BE2C (cell line): ENCODE measurements around the gene EPS8.

Source experiments
- DNase-seq: peaks from one replicate; pipeline ENCODE4 v3.0.0-alpha.2; 2020
- H3K27me3 ChIP-seq: fragments of 250-450 bp; sonication (Bioruptor Pico); 2 replicates; pipeline ENCODE4 v1.5.1; 2020; ENCODE audit warnings: mild to moderate bottlenecking
- H3K36me3 ChIP-seq: fragments of 250-450 bp; sonication (Bioruptor Pico); 2 replicates; pipeline ENCODE4 v1.5.1; 2020; ENCODE audit warnings: mild to moderate bottlenecking
- H3K4me1 ChIP-seq: fragments of 250-450 bp; sonication (Bioruptor Pico); 2 replicates; pipeline ENCODE4 v1.5.1; 2020
- H3K4me3 ChIP-seq: 2 replicates; pipeline ENCODE4 v1.5.1; 2011; ENCODE audit warnings: low read depth, low read length
- H3K9me3 ChIP-seq: fragments of 250-450 bp; sonication (Bioruptor Pico); 2 replicates; pipeline ENCODE4 v1.5.1; 2020
- TF ChIP-seq, protein P1 (sequence below): IDR thresholded peaks from 2 replicates; pipeline ENCODE4 v1.5.1; 2012; ENCODE audit warnings: mild to moderate bottlenecking, low read depth, low read length

EPS8 gene

DNA sequence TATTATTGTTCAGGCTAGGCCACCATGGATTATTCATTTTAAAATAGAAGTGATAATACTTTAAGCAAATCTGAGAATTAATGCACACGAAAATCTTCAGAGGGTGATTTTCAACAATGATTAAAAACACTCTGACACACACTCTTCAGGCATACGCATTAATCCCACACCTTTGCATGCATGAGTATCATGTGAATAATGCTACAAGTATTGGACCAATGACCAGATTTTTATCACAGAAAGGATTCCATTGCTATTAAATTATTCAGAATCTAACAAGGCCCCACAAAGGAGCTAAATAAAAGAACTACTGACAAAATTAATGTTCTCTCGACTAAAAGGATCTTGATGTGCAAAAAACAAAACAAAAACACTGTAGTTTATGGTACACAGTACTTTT, 11.1 kb downstream of the EPS8 start:
- Histone ChIP-seq H3K4me1 (no peaks in the 10 kb centered on the region), H3K4me3 (no peak overlapping the region)

DNA sequence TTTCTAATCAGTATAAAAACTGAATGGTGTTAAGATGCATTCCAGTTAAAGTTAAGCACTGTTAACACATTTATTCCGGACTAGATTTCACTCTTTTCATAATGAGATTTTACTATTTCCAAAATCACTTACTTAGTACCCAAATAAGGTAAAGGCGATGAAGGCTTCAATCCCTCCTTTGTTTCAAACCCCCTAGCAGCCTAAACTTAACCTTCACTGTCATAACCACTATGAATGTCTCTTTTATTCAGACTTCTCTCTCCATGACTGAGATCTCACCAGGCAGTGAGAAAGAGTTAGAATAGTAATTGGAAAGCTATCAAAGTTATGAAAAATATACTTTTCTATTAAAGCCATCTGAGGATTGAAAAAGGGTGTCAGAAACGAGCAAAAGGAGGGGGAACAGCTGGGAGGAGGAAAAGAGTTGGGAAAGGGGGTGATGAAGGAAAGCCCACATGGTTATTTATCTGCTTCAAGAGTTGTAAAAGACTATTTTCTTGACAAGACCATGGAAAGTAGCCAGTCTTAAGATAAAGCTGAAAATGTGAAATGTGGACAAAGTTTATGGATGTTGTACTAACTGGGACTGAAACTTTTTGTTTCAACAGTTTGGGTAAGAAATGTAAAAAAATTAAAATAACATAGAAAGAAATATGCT, 11.7 kb downstream of the EPS8 start:
- DNase-seq, result no peak
- TF ChIP-seq, protein P1, sequence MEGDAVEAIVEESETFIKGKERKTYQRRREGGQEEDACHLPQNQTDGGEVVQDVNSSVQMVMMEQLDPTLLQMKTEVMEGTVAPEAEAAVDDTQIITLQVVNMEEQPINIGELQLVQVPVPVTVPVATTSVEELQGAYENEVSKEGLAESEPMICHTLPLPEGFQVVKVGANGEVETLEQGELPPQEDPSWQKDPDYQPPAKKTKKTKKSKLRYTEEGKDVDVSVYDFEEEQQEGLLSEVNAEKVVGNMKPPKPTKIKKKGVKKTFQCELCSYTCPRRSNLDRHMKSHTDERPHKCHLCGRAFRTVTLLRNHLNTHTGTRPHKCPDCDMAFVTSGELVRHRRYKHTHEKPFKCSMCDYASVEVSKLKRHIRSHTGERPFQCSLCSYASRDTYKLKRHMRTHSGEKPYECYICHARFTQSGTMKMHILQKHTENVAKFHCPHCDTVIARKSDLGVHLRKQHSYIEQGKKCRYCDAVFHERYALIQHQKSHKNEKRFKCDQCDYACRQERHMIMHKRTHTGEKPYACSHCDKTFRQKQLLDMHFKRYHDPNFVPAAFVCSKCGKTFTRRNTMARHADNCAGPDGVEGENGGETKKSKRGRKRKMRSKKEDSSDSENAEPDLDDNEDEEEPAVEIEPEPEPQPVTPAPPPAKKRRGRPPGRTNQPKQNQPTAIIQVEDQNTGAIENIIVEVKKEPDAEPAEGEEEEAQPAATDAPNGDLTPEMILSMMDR, result no peak
- Histone ChIP-seq H3K27me3 (peaks cover 5% of the 10 kb centered on the region), H3K4me3 (no peak overlapping the region), H3K4me1 (no peaks in the 10 kb centered on the region), H3K36me3 (no peaks in the 10 kb centered on the region), H3K9me3 (no peaks in the 10 kb centered on the region)

More for the DNA sequence above, 11.1 kb downstream of the EPS8 start:
- H3K27me3 ChIP-seq, result peaks cover 9% of the 10 kb centered on the region
- TF ChIP-seq, protein P1, result no peak
- H3K9me3 ChIP-seq, result no peaks in the 10 kb centered on the region
- no peaks in the 10 kb centered on the region for H3K36me3 ChIP-seq
- no peak for DNase-seq

DNA sequence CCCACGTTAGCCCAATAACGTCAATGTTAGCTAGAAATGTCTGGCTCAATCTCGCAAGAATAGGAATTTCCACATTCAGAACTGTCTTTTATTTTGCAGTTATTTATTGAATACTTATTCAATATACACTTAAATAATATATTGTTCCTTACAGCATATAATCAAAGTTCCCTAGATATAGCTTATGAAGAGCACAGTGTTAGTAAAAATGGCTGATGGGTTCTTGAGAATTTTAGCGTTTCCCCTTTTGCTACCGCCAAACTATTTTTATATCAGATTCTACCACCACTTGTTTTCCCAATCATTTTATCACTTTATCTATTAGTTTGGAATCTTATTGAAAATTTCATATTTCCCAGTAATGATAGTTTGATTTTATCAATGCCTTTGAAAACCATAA, 12.7 kb downstream of the EPS8 start:
- H3K4me1 ChIP-seq, result no peaks in the 10 kb centered on the region
- TF ChIP-seq, protein P1, result no peak
- DNase-seq, result no peak
- H3K27me3 ChIP-seq, result peaks cover 5% of the 10 kb centered on the region
- H3K4me3 ChIP-seq, result no peak overlapping the region
- no peaks in the 10 kb centered on the region for H3K36me3 ChIP-seq
- no peaks in the 10 kb centered on the region for H3K9me3 ChIP-seq

DNA sequence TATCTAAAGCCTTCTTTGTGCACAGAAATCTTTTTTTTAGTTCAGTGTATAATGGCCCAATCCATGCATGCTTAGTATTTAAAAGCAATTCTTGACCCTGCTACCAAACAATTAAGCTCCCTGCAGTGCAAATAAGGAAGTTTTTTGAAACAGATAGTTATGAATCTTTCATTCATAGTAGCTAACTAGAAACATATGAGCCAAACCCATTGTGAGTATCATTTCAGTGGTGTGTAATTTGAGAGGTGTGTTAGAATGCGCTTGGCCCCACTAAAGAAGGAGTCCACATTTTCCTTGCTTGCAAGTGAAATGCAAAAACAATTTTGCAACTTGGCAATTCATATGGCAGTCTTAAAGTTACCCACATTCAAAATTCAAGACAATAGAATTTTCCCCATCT, 14.4 kb downstream of the EPS8 start:
- Histone ChIP-seq H3K9me3 (no peaks in the 10 kb centered on the region), H3K36me3 (no peaks in the 10 kb centered on the region), H3K27me3 (peaks cover 11% of the 10 kb centered on the region), H3K4me3 (no peak overlapping the region), H3K4me1 (no peaks in the 10 kb centered on the region)
- TF ChIP-seq, protein P1, result no peak
- DNase-seq, result no peak

DNA sequence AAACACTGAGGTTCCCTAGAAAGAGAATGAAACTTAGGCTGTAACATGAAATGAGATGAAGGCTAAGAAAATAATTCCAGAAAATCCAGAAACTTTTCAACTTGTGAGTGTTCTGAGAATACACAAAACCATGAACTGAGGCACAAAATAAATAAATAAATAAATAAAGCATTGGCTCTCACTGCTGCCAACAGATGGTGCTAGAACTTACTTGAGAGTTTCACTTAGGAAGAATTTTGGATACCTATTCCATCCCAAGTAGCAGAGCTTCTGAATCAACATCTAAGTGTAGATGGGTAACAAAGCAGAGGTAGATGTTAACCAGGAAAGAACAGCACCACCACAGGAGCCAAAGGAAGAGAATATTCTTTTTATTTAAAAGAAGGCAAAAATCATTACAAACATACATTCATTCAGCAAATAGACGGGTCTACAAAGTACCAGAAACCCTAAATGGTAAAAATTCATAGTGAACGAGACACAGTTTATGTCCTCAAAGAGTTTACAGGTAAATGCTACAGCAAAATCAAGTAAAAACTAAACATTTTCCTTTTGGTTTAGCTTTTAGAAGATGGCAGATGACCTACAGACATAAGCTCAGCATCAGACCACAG, 16.7 kb downstream of the EPS8 start:
- H3K36me3 ChIP-seq, result no peaks in the 10 kb centered on the region
- H3K9me3 ChIP-seq, result no peaks in the 10 kb centered on the region
- no peaks in the 10 kb centered on the region for H3K4me1 ChIP-seq
- H3K27me3 ChIP-seq, result peaks cover 9% of the 10 kb centered on the region; the same call in 1 of the 2 replicates
- no peak overlapping the region for H3K4me3 ChIP-seq
- TF ChIP-seq, protein P1, result peak; percentile 66
- DNase-seq, result no peak

DNA sequence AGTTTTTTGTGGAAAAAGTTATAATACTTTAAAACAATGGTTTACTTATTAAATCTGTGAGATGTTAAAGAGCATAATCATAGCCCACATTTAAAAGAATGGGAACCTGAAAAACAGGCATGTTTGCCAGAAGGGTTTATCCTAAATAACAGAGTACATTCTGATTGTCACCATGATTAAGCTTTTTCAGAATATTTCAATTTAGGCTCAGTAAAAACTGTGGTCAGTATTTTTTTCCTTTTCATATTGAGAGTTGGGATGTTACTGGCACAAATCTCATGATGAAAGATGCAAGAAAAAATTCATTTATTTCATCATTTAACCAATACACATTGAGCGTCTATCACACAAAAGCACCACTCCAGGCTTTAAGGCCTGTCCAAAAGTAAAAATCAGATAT, 18.6 kb downstream of the EPS8 start:
- TF ChIP-seq, protein P1, result no peak
- Histone ChIP-seq H3K36me3 (no peaks in the 10 kb centered on the region), H3K9me3 (no peaks in the 10 kb centered on the region), H3K27me3 (peaks cover 9% of the 10 kb centered on the region; the same call in 1 of the 2 replicates), H3K4me1 (no peaks in the 10 kb centered on the region), H3K4me3 (no peak overlapping the region)
- DNase-seq, result no peak
